HG03196 (cell line): ENCODE measurements around the gene CELA2B.
"Not testable (repeated sequence)": the region's sequence is repeated elsewhere in the genome, so short reads cannot be mapped to it uniquely, and the experiment has no call there.

Experiments used
- ATAC-seq: cut with Tn5 transposase; IDR thresholded peaks from one replicate; pipeline ENCODE4 v1.9.1; 2021; ENCODE audit not compliant: unreplicated experiment

CELA2B gene

DNA sequence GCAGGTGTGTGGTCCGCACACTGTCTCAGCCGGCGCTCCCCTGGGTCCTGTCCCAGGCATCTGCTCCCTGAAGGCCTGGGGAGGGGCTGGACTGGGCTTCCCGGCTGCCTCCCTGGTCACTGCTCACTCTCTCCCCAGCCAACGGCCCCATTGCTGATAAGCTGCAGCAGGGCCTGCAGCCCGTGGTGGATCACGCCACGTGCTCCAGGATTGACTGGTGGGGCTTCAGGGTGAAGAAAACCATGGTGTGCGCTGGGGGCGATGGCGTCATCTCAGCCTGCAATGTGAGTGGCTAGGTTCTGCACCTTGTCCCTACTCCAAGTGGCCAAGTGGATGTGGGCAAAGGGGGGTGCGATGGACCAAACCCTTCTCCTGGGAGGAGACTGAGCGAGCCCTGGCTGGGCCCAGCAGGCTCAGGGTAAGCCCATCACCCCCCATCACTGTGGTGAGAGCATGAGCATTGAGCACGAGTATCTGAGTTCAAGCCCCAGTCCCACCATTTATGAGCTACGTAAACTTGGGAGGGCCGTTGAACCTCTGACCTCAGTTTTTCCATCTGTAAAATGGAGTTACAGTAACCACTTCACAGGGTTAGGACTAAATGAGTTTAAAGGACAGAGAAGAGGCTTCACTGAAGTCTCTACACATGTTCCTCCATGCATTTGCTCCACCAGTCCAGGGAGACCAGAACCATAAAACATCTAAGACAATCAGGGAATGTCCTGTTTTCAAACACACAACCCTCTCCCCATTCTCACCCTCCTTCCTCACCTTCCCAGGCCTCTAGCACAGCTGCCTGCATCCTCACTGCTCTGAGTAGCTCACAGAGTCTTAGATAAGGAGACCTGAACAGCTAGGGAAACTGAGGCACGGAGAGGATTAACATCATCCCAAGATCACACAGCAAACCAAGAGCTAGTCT is 31.2 kb upstream of the CELA2B start:
- no peak for ATAC-seq

DNA sequence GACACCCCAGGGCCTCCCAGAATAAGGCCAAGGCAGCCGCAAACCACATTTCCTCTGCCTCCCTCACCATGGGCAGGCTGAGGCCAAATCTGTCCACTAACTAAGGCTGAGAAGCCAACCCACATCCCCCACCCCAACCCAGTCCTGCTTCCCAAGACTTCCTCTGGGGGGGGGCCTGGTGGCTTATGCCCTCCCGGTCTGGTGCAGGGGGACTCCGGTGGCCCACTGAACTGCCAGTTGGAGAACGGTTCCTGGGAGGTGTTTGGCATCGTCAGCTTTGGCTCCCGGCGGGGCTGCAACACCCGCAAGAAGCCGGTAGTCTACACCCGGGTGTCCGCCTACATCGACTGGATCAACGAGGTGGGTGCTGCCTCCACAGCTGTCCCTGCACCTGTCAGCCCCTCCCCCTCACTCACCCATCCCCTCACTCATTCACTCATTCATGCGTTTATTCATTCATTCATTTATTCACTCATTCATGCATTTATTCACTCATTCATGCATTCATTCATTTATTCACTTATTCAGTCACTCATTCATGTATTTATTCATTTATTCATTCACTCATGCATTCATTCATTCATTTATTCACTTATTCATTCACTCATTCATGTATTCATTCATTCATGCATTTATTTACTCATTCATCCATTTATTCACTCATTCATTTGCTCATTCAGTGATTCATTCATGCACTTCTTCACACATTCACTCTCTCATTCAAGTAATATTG is 30.3 kb upstream of the CELA2B start:
- no peak for ATAC-seq

- no peak for ATAC-seq
These were observed 29.7 kb upstream of the CELA2B start for GRCh38 chr1:15446212-15446611.

- ATAC-seq, result no peak
These were observed 26.9 kb upstream of the CELA2B start for GRCh38 chr1:15448877-15449462.

GRCh38 chr1:15449567-15449966 is 26.3 kb upstream of the CELA2B start:
- ATAC-seq, result no peak

GRCh38 chr1:15451014-15451722 is 24.7 kb upstream of the CELA2B start:
- ATAC-seq, result no peak

- no peak for ATAC-seq
These were observed 23.7 kb upstream of the CELA2B start for GRCh38 chr1:15452216-15452615.

DNA sequence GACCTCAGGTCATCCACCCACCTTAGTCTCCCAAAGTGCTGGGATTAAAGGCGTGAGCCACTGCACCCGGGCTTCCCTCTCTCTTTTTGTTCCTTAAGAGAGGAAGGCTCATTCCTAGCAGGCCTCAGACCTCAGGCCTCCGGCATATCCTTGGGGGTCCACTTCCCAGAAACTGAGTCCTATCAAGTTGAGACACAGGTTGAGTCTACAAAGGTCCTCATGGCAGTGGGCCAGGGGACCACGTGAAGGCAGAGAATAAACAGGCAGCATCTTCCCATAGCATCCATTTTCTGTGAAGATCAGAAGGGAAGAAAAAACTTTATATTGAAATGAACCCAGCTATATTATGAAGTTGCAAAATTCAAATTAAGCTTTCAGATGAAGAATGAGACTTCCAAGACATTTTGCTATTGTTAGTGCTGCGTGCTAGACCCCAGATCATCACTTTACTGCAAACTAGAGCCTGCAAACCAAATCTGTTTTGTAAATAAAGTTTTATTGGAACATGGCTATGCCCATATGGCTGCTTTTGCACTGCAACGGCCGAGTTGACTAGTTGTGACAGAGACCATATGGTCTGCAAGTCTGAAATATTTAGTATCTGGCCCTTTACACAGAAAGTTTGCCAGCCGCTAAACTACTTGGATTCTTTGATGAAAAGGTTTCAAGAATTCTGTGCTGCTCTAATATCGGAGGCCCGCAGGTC is 22.9 kb upstream of the CELA2B start:
- no peak for ATAC-seq

DNA sequence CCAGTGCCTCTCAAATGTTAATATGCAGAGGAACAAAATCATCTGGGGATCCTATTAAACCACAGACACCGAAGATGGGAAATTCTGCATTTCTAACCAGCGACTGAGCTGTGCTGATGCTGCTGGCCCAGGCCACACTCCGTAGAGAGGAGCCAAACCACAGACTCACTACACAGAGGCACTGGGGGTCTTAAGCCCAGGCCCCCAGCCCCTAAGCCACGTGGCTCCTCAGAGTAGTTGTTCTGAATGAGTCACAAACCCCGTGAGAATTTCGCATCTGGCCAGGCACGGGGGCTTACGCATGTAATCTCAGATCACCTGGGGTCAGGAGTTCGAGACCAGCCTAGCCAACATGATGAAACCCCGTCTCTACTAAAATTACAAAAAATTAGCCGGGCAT is 22.2 kb upstream of the CELA2B start:
- ATAC-seq, result no peak

- ATAC-seq, result no peak
These were observed 21.6 kb upstream of the CELA2B start for GRCh38 chr1:15454256-15454655.

DNA sequence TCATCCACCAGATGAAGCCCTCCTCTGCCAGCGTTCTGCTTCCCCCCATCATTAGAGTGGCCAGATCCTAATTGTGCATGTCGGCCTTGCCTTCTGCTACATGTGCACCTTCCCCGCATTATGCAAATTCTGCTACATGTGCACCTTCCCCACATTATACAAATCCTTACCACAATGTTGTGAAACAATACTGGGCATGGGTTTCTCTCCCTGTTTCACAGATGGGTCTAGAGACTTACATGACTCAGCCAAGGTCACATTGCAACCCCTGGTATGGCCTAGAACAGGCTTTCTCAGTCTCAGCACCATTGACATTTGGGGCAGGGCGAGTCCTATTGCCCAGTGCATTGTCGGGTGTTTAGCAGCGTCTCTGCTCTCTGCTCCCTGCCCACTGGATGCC is 20.4 kb upstream of the CELA2B start:
- ATAC-seq, result no peak

- no peak for ATAC-seq
These were observed 19.5 kb upstream of the CELA2B start, which contains the start of gene CELA2A for GRCh38 chr1:15456313-15456954. Gene CELA2A, plus strand, starts transcription at chr1:15456732. Its CDS starts 22 bp downstream, at chr1:15456754.

- no peak for ATAC-seq
These were observed 18.3 kb upstream of the CELA2B start for GRCh38 chr1:15457585-15457984.

DNA sequence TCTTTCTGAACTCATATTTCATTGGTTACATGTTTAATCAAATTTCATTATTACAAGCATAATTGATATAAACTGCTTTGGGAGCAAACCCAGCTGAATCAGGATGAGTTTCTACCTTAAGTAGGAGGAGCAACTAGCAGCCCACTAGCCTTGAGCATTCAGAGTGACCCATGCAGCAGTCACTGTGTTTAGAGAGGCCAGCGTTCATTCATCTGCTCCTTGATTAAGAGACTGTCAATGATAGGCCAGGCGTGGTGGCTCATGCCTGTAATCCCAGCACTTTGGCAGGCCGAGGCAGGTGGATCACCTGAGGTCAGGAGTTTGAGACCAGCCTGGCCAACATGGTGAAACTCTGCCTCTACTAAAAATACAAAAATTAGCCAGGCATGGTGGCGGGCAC is 17.5 kb upstream of the CELA2B start:
- not testable (repeated sequence) for ATAC-seq

GRCh38 chr1:15459771-15460707 is 15.9 kb upstream of the CELA2B start:
- no peak for ATAC-seq

GRCh38 chr1:15460708-15461095 is 15.2 kb upstream of the CELA2B start:
- ATAC-seq, result no peak

GRCh38 chr1:15463064-15463800 is 12.7 kb upstream of the CELA2B start:
- ATAC-seq, result not testable (repeated sequence)

- not testable (repeated sequence) for ATAC-seq
These were observed 12.0 kb upstream of the CELA2B start for GRCh38 chr1:15463926-15464322.
